OCI-LY7 (cell line): ENCODE measurements around the gene DTHD1.

Experiments used
- EZH2phosphoT487 ChIP-seq: fragments of 200-600 bp; sonication (generic); IDR thresholded peaks from 2 replicates; pipeline ENCODE4 v1.6.1; 2018; ENCODE audit warnings: low read depth, borderline replicate concordance, mild to moderate bottlenecking, mixed run types, antibody characterized with exemption, low read length, moderate library complexity, mixed read lengths
- TF ChIP-seq, protein P1 (sequence below): fragments of 200-600 bp; sonication (generic); conservative IDR thresholded peaks from 2 replicates; pipeline ENCODE4 v1.5.1; 2014; ENCODE audit warnings: mild to moderate bottlenecking, antibody characterized with exemption, low read length, moderate library complexity, mixed read lengths

DNA sequence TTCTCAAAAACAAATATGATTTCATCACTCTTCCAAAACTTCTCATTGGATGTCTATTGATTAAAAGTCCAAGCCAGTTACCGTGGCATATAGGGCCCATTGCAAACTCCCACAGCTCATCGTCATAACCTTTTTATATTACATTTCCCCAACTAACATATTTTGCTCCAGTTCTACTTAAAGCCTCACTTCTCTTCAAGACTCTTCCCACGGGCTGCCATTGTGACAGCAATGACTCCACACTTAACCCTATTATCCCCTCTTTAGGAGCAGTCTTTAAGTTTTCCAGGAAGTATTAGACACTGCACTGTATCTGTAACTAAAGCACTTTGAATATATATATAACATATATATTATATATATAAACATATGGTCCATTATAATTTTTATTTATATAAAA is 44.5 kb downstream of the DTHD1 start:
- TF ChIP-seq, protein P1, sequence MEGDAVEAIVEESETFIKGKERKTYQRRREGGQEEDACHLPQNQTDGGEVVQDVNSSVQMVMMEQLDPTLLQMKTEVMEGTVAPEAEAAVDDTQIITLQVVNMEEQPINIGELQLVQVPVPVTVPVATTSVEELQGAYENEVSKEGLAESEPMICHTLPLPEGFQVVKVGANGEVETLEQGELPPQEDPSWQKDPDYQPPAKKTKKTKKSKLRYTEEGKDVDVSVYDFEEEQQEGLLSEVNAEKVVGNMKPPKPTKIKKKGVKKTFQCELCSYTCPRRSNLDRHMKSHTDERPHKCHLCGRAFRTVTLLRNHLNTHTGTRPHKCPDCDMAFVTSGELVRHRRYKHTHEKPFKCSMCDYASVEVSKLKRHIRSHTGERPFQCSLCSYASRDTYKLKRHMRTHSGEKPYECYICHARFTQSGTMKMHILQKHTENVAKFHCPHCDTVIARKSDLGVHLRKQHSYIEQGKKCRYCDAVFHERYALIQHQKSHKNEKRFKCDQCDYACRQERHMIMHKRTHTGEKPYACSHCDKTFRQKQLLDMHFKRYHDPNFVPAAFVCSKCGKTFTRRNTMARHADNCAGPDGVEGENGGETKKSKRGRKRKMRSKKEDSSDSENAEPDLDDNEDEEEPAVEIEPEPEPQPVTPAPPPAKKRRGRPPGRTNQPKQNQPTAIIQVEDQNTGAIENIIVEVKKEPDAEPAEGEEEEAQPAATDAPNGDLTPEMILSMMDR = no peak
- TF ChIP-seq EZH2phosphoT487 = no peak
